Glomerular visceral epithelial cell (primary cell): ENCODE measurements around the gene USP20.

Experiments
- DNase-seq: peaks from one replicate; pipeline ENCODE4 v3.0.0-alpha.2; 2016; ENCODE audit errors: extremely low spot score

Gene USP20

DNA sequence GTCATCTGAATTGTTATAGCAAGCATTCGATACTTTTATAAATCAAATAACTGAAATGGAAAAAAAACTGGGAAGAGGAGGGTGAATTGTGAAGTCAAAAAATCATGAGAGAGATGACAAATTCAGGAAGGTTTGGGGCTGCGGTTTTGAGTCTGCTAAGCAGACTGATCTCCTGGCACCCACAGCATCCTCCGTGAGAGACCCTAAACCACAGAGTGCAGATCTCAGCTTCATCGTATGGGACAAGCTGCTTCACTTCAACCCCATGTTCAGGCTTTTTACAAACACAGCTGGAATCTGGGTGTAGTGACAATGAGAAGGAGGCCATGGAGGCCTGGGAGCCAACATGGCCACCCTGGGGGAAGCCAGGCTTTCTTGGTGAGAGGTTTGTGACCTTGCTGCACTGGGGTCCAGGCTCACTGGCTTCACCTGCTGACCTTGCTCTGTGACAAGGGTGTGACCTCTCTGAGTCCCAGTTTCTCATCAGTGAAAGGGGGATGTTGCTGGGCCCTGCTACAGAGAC is 19.4 kb downstream of the USP20 start:
- no peak for DNase-seq

DNA sequence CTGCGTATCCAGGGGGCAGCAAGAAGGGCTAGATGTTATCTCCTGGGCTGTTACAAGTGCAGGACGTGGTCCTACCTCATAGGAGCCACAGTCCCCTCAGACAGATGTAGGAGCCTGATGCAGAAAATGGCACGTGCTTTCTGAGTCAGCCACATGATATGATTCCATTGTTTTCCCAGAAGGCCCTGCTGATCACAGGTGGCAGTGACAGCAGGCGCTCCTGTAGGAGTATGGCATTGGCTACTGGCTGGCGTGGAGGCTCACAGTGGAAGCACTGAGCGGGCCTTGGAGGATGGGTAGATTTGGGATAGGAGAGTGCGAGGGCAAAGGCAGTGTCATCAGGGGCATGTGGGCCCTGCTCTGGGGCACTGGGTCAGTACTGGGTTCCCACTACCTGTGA is 21.9 kb downstream of the USP20 start:
- DNase-seq: no peak

DNA sequence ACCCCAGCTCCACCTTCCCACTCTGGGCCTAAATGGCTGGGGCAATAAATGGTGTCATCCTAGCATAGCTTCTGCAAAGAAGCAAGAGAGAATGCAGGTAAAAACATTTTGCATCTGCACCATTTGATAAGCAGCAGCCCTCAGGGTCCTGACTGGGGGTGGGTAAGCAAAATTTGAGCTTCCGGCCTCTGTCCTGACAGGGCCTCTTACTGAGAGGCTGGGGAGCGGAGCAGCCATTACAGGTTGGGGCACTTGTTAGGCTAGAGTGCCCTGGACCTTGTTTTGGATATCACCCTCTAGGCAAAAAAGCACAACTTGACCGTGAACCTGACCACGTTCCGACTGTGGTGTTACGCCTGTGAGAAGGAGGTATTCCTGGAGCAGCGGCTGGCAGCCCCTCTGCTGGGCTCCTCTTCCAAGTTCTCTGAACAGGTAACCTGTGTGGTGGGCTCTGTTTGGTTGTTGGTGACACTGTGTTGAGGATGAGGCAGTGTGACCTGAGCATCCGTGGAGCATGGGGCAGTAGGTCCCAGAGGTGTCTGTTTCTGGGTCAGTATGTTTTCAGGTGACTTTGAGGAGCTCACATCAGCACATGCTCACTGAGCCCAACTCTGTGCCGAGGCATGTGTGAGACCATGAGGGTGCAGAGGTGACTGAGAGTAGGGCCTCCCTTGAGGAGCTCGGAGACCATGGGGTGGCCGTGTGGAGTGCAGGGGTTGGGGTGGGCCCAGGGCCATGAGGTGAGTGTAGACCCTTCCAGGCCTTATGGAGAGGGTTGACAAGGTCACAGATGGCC is 23.1 kb downstream of the USP20 start:
- DNase-seq: no peak

DNA sequence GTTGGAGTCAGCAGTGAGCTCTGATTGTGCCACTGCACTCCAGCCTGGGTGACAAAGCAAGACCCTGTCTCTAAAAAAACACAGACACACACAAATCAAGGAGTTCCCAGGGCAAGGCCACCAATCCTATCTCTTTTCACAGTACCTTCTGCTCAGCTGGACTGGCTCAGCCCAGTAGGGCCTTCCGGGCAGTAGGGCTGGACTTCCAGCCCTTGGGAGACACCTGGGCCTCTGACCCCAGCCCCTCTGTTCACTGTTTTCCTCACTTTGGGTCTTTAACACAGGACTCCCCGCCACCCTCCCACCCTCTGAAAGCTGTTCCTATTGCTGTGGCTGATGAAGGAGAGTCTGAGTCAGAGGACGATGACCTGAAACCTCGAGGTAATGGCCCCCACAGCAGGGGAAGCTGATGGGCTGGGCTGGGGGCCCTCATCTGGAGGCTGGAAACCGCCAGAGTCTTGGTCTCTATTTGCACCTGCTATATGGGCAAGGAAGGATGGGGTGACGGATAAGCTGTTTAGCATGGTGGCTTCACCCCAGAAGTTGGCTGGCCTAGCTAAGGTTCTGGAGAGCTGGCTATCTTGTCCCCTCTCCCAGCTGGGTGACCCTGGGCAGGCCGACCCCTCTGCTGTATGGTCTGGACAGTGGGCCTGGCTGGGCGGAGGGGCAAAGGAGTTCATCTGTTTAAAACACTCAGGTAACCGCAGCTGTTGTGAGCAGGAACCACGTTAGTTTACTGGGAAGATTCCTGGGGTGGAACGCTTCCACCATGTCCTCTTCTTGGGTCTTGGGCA is 25.6 kb downstream of the USP20 start:
- DNase-seq: no peak

DNA sequence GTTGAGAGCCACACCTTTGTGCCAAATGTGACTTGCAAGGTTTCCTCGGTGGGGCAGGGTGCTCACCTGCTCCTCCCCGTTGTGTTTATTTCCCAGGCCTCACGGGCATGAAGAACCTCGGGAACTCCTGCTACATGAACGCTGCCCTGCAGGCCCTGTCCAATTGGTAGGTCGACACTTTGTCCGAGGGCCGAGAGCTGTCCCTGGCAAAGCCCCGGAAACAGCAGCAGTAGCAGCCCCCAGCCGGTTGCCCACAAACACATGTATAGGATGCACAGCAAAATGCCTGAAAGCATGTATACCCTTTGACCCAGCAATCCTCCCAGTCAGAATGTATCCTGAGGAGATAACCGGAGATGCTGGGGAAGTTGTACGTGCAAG is 26.2 kb downstream of the USP20 start:
- DNase-seq: no peak

DNA sequence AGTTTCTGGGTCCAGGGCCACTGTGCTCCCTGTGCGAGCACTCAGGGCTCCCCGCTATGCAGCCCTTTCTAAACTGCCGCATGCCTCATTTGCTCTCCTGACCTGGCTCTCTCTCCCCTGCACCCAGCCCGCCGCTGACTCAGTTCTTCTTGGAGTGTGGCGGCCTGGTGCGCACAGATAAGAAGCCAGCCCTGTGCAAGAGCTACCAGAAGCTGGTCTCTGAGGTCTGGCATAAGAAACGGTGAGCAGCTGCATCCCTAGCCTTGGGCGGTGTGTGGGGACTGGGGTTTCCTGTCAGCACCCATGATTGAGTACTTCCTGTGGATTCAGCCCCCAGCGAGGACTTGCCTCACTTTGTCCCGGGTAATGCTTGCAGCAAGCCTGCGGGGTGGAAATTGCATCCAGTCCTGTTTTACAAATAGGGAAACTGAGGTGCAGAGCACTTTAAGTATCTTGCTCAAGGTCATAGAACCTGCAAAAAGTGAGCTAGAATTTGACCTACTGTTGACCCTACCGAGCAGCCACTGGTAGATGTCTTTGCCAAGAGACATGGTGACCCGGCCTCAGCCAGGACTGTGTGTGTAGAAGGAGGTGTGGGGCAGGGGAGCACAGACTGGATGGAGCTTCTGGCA is 27.9 kb downstream of the USP20 start:
- no peak for DNase-seq

DNA sequence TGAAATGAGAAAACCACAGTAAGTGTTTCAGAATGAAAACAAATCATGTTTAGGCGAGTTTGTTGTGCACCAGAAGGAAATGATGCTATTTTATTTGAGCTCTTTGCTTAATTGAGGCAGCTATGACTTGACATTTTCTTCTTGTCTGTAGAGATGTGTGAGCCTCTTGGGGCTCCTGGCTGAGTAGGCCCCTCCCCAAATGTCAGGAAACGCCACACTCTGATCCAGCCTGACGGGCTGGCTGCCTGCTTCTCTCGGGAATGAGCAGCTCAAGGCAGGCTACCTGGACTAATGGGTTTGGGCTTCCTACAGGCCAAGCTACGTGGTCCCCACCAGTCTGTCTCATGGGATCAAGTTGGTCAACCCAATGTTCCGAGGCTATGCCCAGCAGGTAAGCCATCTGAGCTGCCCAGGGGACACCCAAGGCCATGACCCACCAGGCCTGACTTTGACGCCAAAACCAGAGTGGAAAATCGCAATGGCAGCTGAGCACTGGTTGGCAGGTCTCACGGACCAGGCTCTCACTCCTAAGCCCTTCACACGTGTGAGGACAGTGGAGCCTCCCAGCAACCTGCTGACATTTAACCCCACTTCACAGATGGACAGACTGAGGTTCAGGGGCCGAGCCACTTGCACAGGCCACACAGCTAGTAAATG is 29.9 kb downstream of the USP20 start:
- no peak for DNase-seq

DNA sequence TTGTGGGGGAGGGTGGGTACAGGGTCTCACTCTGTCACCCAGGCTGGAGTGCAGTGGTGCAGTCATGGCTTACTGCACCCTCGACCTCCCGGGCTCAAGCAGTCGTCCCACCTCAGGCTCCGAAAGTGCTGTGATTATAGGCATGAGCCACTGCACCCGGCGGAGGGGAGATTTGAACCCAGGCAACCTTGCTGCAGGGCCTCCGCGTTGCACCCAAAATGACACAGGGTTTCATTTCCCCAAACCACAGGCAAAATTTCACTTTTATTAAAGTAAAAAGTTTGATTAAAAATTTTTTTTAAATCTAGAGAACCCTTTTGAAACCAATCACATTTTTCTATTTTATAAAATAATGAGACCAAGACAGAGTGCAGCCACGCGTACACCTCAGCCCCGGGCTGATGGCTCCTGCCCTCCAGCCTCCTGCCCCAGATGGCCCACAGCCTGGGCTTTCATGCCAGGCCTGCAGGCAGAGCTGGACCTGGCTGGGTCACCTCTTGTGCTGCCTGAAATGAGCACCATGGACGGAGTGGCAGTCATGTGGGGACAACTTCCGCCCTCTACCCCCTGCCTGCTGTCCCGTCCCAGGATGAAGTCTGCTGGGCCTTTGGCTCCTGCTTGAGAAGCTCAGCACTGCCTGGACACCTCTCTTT is 30.5 kb downstream of the USP20 start:
- DNase-seq: no peak

DNA sequence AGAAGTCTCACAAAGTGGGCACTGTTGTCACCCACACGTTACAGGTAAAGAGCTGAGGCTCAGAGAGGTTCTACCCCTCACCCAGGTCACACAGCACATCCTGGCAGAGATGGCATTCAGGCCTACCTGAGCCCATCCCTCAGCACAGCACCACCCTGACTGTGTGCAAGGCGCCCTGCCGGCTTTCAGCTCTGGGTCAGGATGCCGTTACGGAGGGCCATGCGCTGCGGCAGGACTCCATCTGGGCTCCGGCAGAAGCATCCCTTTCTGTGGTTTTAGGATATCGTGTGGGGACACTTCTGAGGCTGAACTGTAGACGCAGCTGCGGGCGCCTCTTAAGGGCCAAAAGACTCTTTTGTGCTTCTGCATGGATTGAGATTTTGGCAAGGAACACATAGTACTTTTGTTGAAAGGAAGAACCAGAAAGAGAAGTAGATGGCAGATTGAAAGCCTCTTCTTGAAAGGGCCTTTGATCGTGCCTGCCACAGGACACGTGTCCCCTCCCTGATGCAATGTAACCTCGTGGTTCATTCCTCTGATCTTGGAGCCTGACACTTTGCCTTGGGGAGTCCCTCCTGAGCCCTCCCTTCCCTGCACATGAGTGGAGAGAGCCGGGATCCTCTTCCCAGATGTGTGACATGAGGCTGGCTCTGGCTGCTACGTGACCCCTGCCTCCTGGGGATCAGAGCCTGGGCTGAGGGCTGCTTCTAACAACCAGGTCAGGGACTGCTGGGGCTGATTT is 31.3 kb downstream of the USP20 start:
- no peak for DNase-seq

DNA sequence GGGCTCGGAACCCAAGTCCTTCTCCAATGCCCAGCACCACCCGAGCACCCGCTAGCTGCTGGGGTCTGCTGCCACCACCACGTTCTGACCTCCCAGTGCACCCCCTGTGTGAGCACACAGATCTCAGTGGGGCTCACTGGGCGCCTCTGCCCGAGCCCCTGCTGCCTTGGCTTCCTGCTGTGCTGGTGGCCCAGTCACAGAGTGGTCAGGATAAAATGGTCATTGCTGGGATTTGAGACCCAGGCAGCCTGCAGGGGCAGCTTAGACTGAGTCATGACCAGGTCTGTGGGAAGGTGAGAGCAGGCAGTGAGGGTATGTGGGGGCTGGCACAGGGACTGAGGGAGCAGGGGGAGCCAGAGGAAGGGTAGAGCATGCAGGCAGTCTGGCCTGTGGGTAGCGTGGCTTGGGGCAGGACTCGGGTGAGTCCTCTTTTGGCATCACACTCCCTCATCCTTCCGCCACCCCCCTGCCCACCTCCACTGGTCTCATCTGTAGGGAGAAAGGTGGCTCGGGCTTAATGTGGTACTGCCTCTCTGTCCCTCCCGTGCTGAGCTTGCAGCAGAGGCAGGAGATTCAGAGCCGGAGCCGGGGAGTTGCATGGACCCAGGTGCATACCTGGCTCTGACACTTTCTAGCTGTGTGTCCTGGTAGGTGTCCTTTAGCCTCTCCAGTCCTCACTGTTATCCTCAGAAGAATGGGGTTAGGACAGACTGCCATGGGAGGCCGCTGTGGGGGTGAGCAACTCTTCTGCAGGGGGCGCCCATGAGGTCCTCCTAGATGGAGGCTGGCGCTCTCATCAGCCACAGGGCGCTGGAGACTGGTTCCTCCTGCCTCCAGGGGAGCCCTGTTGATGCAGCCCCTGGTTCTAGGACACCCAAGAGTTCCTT is 32.1 kb downstream of the USP20 start:
- no peak for DNase-seq

DNA sequence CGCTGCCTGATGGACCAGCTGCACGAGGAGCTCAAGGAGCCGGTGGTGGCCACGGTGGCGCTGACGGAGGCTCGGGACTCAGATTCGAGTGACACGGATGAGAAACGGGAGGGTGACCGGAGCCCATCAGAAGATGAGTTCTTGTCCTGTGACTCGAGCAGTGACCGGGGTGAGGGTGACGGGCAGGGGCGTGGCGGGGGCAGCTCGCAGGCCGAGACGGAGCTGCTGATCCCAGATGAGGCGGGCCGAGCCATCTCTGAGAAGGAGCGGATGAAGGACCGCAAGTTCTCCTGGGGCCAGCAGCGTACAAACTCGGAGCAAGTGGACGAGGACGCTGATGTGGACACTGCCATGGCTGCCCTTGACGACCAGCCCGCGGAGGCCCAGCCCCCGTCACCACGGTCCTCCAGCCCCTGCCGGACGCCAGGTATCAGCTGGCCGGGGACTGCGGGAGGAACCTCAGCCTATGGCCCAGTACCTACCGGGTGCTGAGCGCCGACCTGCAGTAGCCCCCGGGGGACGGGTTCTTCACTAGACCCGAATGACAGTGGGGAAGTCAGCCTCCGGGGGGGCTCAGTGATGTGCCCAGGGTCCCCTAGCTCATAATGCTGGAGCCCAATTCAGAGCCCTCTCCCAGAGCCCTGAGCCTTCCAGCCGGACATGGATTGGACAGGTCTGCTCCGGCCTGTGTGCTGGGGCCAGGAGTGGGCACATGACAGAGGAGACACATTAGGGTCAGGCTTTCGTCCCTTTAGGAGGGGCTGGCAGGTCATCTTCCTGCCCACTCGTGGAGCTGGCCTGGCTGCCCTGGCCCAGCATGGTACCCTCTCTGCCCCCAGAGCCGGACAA is 33.0 kb downstream of the USP20 start:
- DNase-seq: no peak

DNA sequence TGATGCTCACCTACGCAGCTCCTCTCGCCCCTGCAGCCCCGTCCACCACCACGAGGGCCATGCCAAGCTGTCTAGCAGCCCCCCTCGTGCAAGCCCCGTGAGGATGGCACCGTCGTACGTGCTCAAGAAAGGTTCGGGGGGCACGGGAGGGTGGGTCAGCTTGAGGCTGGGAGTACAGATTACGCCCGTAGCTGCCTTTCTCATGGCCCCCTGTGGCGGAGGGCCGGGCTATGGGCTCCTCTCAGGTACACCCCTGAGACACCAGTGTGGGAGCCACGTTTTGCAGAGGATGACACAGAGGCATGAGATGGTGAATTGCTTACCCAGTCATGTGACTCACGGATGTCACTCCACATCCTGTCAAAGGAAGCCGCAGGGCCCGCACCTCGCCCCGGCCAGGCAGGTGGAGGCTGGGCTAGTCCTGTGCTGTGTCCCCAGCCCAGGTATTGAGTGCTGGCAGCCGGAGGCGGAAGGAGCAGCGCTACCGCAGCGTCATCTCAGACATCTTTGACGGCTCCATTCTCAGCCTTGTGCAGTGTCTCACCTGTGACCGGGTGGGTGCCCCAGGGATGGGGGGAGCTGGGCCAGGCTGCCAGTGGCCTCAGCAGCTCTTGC is 33.7 kb downstream of the USP20 start:
- no peak for DNase-seq

DNA sequence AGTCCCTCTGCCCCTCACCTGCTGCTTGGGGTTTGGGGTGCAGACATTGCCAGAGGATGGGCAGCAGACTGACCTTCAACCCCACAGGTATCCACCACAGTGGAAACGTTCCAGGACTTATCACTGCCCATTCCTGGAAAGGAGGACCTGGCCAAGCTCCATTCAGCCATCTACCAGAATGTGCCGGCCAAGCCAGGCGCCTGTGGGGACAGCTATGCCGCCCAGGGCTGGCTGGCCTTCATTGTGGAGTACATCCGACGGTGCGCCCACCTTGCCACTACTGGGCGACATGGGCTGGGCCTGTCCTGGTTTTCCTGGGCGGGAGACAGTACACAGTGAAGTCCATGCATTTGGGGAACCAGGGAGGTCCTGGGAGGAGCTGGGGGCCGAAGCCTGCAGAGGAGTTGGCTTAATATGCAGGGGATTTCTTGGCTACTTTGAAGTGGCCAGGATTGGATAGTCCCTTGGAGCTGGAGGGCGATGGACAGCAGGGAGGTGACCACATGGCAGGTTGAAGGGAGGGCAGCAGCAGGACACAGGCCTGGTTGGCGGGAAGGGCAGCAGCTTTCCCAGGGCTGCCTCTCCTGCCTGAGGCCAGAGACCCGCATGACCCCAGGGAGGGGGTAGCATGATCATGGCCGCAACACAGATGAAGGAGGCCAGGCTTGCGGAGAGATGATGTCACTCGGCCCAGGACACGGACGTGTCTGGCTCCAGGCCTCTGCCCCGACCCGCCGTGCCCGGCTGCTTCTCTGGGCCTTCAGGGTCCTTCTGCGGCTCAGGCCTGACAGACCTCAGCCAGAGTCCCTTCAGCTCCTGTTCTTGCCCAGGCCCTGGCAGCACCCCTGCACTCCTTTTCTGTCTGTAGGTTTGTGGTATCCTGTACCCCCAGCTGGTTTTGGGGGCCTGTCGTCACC is 34.6 kb downstream of the USP20 start:
- no peak for DNase-seq

DNA sequence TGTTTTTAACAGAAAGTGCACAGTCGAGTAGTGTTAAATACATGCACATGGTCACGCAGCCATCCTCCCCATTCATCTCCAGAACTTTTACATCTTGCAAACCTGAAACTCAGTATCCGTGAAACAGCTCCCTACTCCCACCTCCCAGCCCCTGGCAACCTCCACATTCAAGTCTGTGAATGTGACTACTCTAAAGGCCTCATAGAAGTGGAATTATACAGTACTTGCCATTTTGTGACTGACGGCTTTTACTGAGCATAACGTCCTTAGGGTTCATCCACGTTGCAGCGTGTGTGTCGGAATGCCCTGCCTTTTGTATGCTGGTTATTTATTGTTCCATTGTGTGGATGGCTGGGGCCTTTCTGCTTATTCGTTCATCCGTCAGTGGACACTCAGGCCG is 35.8 kb downstream of the USP20 start:
- DNase-seq: no peak

DNA sequence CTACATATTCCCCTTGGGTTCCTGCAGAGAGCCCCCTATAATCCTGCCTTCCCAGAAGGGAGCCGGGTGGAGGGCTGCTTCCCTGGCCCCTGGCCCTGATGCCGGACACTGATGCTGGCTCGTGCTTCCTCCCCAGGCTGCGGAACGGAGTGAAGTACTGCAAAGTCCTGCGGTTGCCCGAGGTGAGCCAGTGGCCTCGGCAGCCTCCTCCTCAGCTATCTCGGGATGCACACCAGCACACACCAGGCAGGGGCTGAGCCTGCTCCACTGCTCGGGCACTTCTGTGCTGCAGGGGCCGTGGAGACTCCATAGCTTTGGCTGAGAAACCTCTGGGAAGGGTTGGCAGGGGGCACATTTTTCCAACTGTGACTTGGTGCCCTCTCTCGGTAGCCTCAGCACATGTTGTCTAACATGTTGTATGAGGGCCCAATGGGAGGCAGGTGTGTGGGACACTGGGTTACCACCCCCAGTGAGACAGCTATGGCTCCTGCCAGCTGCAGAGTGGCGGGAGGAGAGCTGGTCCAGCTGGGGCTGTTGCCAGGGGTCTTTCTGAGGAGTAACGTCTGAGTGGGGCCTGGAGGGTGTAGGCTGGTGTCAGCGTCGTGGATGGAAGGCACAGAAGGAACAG is 38.4 kb downstream of the USP20 start:
- no peak for DNase-seq

DNA sequence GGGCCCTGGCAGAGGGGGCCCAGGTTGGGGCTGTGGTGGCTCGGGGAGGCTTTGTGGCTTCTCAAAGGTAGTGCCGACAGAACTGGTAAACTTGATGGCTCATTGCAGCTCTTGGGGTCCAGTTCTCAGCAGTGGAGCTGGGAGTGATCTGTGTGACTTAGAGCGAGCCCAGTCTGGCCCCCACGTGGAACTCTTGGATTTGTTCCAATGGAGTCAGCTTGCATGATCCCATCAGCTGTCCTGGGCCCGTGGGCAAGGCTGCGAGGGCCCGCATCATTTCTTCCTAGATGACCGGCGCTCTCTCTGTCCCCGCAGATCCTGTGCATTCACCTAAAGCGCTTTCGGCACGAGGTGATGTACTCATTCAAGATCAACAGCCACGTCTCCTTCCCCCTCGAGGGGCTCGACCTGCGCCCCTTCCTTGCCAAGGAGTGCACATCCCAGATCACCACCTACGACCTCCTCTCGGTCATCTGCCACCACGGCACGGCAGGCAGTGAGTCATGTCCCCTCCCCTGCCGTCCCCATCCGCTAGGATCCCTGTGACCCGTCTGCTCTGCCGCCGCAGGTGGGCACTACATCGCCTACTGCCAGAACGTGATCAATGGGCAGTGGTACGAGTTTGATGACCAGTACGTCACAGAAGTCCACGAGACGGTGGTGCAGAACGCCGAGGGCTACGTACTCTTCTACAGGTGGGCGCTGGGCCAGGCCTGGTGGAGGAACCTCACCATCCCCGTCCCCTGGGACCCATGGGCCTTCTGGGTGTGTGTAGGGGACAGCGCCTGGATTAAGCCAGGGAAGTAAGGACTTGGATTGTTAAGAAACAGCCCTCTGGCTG is 39.2 kb downstream of the USP20 start:
- no peak for DNase-seq
